Inflammatory macrophage (primary cell): ENCODE results near the gene ATP7B.

Experiments
- DNase-seq, 2 donors: peaks; one replicate each; pipeline ENCODE4 v3.0.0-alpha.2; 2020 to 2022

Gene ATP7B

GRCh38 chr13:51976890-51977289 is 34.4 kb downstream of the ATP7B start:
- no peak for DNase-seq

- no peak for DNase-seq
These were observed 34.8 kb downstream of the ATP7B start for GRCh38 chr13:51976423-51976822.

- no peak for DNase-seq
These were observed 36.8 kb downstream of the ATP7B start for GRCh38 chr13:51974482-51974881.

- no peak for DNase-seq
These were observed 39.5 kb downstream of the ATP7B start for GRCh38 chr13:51971520-51972426.

GRCh38 chr13:51970349-51970748 is 40.9 kb downstream of the ATP7B start:
- DNase-seq = no peak

- DNase-seq = no peak
These were observed 43.5 kb downstream of the ATP7B start for GRCh38 chr13:51967482-51968446.

GRCh38 chr13:51966186-51966585 is 45.1 kb downstream of the ATP7B start:
- no peak for DNase-seq

GRCh38 chr13:51961493-51962403 is 49.5 kb downstream of the ATP7B start:
- no peak for DNase-seq

GRCh38 chr13:51960766-51961165 is 50.5 kb downstream of the ATP7B start:
- no peak for DNase-seq

- no peak for DNase-seq
These were observed 51.5 kb downstream of the ATP7B start for GRCh38 chr13:51959773-51960172.

GRCh38 chr13:51958217-51958547 is 53.1 kb downstream of the ATP7B start:
- DNase-seq = no peak

- no peak for DNase-seq
These were observed 53.7 kb downstream of the ATP7B start for GRCh38 chr13:51957377-51958216.

GRCh38 chr13:51956717-51957116 is 54.5 kb downstream of the ATP7B start:
- DNase-seq = no peak

GRCh38 chr13:51955816-51956603 is 55.2 kb downstream of the ATP7B start:
- no peak for DNase-seq

GRCh38 chr13:51955281-51955771 is 55.9 kb downstream of the ATP7B start:
- DNase-seq = no peak

GRCh38 chr13:51953347-51954195 is 57.7 kb downstream of the ATP7B start:
- no peak for DNase-seq

- no peak for DNase-seq
These were observed 60.5 kb downstream of the ATP7B start for GRCh38 chr13:51950722-51951121.

- DNase-seq = no peak
These were observed 65.0 kb downstream of the ATP7B start for GRCh38 chr13:51946163-51946669.

- no peak for DNase-seq
These were observed 66.1 kb downstream of the ATP7B start for GRCh38 chr13:51945149-51945548.
